Rectal smooth muscle tissue (tissue), 1 donor: ENCODE results near the gene SRSF7.

ENCODE experiments used
- H3K27ac ChIP-seq: one replicate; pipeline ENCODE4 v1.7.0; 2013; ENCODE audit warnings: low read depth, low read length, inconsistent platforms
- H3K27me3 ChIP-seq: one replicate; pipeline ENCODE4 v1.7.0; 2013; ENCODE audit warnings: low read length; ENCODE audit not compliant: control insufficient read depth, insufficient read depth
- H3K36me3 ChIP-seq: one replicate; pipeline ENCODE4 v1.7.0; 2013; ENCODE audit warnings: low read length; ENCODE audit not compliant: control insufficient read depth, insufficient read depth
- H3K4me1 ChIP-seq: one replicate; pipeline ENCODE4 v1.7.0; 2013; ENCODE audit warnings: low read length; ENCODE audit not compliant: control insufficient read depth, insufficient read depth
- H3K4me3 ChIP-seq: one replicate; pipeline ENCODE4 v1.7.0; 2013; ENCODE audit warnings: low read length
- H3K9ac ChIP-seq: one replicate; pipeline ENCODE4 v1.7.0; 2013; ENCODE audit warnings: low read length

Gene SRSF7

GRCh38 chr2:38750011-38750890 lies 910 bp downstream of the SRSF7 start:
- no peaks in the 10 kb centered on the region for H3K27me3 ChIP-seq
- peak overlapping the region; percentile 100 for H3K4me3 ChIP-seq
- peaks cover 26% of the 10 kb centered on the region for H3K4me1 ChIP-seq
- peak overlapping the region; percentile 99 for H3K27ac ChIP-seq
- peak overlapping the region; percentile 100 for H3K9ac ChIP-seq
- peaks cover 29% of the 10 kb centered on the region for H3K36me3 ChIP-seq

- peaks cover 31% of the 10 kb centered on the region for H3K4me1 ChIP-seq
- H3K27me3 ChIP-seq: no peaks in the 10 kb centered on the region
- H3K4me3 ChIP-seq: peak overlapping the region; percentile 100
- no peak overlapping the region for H3K9ac ChIP-seq
- H3K27ac ChIP-seq: peak overlapping the region; percentile 99
- H3K36me3 ChIP-seq: peaks cover 33% of the 10 kb centered on the region
Observed at GRCh38 chr2:38748943-38749804, 2.0 kb downstream of the SRSF7 start.

- Histone ChIP-seq H3K9ac (no peak overlapping the region), H3K27ac (no peak overlapping the region), H3K27me3 (no peaks in the 10 kb centered on the region), H3K4me1 (peaks cover 35% of the 10 kb centered on the region), H3K36me3 (peaks cover 36% of the 10 kb centered on the region), H3K4me3 (no peak overlapping the region)
Observed at GRCh38 chr2:38748391-38748790, 2.8 kb downstream of the SRSF7 start.

GRCh38 chr2:38747819-38748218 lies 3.3 kb downstream of the SRSF7 start:
- H3K4me1 ChIP-seq: peaks cover 35% of the 10 kb centered on the region
- no peak overlapping the region for H3K9ac ChIP-seq
- H3K36me3 ChIP-seq: peaks cover 37% of the 10 kb centered on the region
- H3K27me3 ChIP-seq: no peaks in the 10 kb centered on the region
- peak overlapping the region; percentile 3 for H3K27ac ChIP-seq
- H3K4me3 ChIP-seq: no peak overlapping the region

DNA sequence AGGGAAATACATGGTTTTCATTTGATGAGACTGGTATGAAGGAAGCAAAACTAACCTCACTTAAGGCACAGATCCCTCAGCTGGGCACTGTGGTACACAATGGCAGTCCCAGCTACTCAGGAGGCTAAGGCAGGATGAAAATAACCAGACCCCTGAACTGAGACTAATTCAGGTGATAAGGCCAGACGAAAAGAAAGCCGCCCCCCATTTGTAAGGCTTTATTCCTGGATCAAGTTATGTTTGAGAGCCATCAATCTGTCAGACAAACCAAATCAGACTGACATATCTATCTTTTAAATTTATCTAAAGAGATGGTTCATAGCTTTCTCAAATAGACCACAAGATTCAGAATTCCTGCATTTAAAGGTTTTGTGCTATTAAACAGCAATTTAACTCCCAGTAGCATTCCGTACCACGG lies 4.1 kb downstream of the SRSF7 start:
- H3K4me1 ChIP-seq: peaks cover 35% of the 10 kb centered on the region
- no peaks in the 10 kb centered on the region for H3K27me3 ChIP-seq
- H3K4me3 ChIP-seq: no peak overlapping the region
- H3K36me3 ChIP-seq: peaks cover 37% of the 10 kb centered on the region
- no peak overlapping the region for H3K27ac ChIP-seq
- no peak overlapping the region for H3K9ac ChIP-seq

DNA sequence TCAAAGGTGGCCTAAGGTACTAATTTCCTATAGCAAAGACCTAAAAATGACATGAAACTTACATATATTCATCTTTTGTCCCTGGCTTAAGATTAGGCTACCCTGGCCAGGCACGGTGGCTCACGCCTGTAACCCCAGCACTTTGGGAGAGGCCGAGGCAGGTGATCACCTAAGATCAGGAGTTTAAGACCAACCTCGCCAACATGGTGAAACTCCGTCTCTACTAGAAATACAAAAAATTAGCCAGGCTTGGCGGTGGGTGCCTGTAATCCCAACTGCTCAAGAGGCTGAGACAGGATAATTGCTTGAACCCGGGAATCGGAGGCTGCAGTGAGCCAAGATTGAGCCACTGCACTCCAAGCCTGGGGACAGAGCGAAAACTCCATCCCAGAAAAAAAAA lies 5.9 kb downstream of the SRSF7 start:
- H3K9ac ChIP-seq: no peak overlapping the region
- no peak overlapping the region for H3K4me3 ChIP-seq
- peaks cover 32% of the 10 kb centered on the region for H3K4me1 ChIP-seq
- no peaks in the 10 kb centered on the region for H3K27me3 ChIP-seq
- H3K36me3 ChIP-seq: peaks cover 37% of the 10 kb centered on the region
- H3K27ac ChIP-seq: no peak overlapping the region

GRCh38 chr2:38744399-38744780 lies 6.8 kb downstream of the SRSF7 start:
- Histone ChIP-seq H3K27me3 (no peaks in the 10 kb centered on the region), H3K27ac (no peak overlapping the region), H3K4me1 (peaks cover 27% of the 10 kb centered on the region), H3K9ac (no peak overlapping the region), H3K36me3 (peaks cover 37% of the 10 kb centered on the region), H3K4me3 (no peak overlapping the region)

- Histone ChIP-seq H3K4me1 (peaks cover 23% of the 10 kb centered on the region), H3K4me3 (no peak overlapping the region), H3K9ac (no peak overlapping the region), H3K27ac (peak overlapping the region; percentile 17), H3K36me3 (peaks cover 34% of the 10 kb centered on the region), H3K27me3 (no peaks in the 10 kb centered on the region)
Observed at GRCh38 chr2:38743672-38744398, 7.3 kb downstream of the SRSF7 start.

- Histone ChIP-seq H3K4me3 (peak overlapping the region; percentile 19), H3K4me1 (peaks cover 21% of the 10 kb centered on the region), H3K36me3 (peaks cover 26% of the 10 kb centered on the region), H3K27me3 (no peaks in the 10 kb centered on the region), H3K9ac (no peak overlapping the region), H3K27ac (peak overlapping the region; percentile 17)
Observed at GRCh38 chr2:38742797-38743559, 8.2 kb downstream of the SRSF7 start.

DNA sequence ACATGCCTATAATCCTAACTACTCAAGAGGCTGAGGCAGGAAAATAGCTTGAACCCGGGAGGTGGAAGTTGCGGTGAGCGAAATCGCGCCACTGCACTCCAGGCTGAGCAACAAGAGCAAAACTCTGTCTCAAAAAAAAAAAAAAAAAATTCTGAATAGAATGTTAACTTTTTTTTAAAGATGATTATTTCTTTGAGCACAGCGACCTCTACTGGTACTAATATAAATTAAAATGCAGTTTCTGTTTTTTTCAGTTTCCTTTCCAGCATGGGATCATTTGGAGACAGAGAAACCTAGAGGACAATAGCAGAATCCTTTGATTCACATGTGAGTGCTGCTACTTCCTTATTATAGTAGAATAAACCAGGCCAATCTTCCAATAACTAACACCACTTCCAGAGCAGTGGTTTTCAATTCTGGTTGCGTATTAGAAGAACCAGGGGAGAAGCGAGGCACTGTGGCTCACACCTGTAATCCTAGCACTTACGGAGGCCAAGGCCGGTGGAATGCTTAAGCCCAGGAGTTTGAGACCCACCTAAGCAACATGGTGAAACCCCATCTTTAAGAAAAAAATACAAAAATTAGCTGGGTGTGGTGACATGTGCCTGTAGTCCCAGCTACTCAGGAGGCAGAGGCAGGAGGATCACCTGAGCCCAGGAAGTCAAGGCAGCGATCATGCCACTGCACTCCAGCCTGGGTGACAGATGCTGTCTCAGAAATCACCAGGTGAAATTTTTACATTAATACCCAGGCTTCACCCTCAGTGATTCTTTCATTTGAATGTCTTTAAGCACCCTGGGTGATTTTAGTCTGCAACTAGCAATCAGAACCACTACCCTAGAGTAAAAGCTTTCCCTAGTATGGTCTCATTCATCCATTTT lies 10.1 kb downstream of the SRSF7 start:
- no peak overlapping the region for H3K9ac ChIP-seq
- peak overlapping the region; percentile 21 for H3K4me3 ChIP-seq
- H3K27me3 ChIP-seq: no peaks in the 10 kb centered on the region
- H3K36me3 ChIP-seq: peaks cover 13% of the 10 kb centered on the region
- peak overlapping the region; percentile 51 for H3K27ac ChIP-seq
- peaks cover 20% of the 10 kb centered on the region for H3K4me1 ChIP-seq

DNA sequence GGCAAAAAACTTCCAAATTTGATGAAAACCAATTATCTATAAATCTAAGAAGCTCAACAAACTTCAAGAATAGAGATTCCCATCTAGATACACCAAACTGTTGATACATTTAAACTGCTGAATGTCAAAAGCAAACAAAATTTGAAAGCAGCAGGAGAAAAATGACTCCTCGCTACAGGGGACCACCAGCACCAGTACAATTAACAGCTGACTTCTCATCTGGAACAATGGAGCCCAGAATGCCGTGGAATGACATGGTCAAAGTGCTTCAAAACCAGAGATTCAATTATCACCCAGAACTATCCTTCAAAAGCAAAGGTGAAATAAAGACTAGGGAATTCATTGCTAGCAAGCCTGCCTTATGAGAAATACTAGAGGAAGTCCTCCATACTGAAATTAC lies 11.6 kb downstream of the SRSF7 start:
- H3K27ac ChIP-seq: no peak overlapping the region
- no peak overlapping the region for H3K4me3 ChIP-seq
- H3K36me3 ChIP-seq: peaks cover 10% of the 10 kb centered on the region
- no peak overlapping the region for H3K9ac ChIP-seq
- peaks cover 16% of the 10 kb centered on the region for H3K4me1 ChIP-seq
- H3K27me3 ChIP-seq: no peaks in the 10 kb centered on the region
